T-helper 2 cell treated with Interferon-gamma antibody and Interleukin-4, amounts not matched to agents 100 ng/mL and 5 ng/mL, for 36 hours (primary cell): ENCODE results near the gene GPR108. TPM values are rescaled to one million over a fixed set of nuclear protein-coding genes. Genes with fewer than 3 reads are reported as not detected.
"Not testable (repeated sequence)": the region's sequence is repeated elsewhere in the genome, so short reads cannot be mapped to it uniquely, and the experiment has no call there.

Experiments
- intact Hi-C: fragments of 100-400 bp; cut with micrococcal nuclease; formaldehyde crosslinking; loops from one replicate; pipeline ENCODE4 v1.15.1; 2023
- total RNA-seq: library from RNA; stranded (reverse); gene quantifications from 2 replicates; pipeline ENCODE4 v1.2.3, GENCODE V29; 2022

Gene GPR108
- total RNA-seq, 1 donor from 2014 or later = 72.4 TPM

- intact Hi-C loops = not testable (repeated sequence)
These were observed 24.9 kb upstream of the GPR108 start for GRCh38 chr19:6762253-6762797.

- intact Hi-C loops = no loop called here
These were observed 23.8 kb upstream of the GPR108 start for GRCh38 chr19:6761053-6761676.

GRCh38 chr19:6760606-6761005, 23.2 kb upstream of the GPR108 start:
- intact Hi-C loops = no loop called here

- intact Hi-C loops = loop anchor here (5.0 kb wide), 1 partner anchor 47 kb away; no protein-coding TSS in a partner anchor
These were observed 17.5 kb upstream of the GPR108 start for GRCh38 chr19:6754653-6755463.

GRCh38 chr19:6754136-6754535, 16.8 kb upstream of the GPR108 start:
- intact Hi-C loops = loop anchor here (5.0 kb wide), 1 partner anchor 48 kb away; no protein-coding TSS in a partner anchor

- intact Hi-C loops = loop anchor here (1.0 to 5.0 kb wide), 5 partner anchors 13 to 110 kb away; partner anchors contain the start of genes GPR108, SH2D3A and VAV1
These were observed 16.0 kb upstream of the GPR108 start for GRCh38 chr19:6753178-6754031.

- intact Hi-C loops = loop anchor here (1.0 to 5.0 kb wide), 5 partner anchors 14 to 111 kb away; partner anchors contain the start of genes GPR108, SH2D3A and VAV1
These were observed 15.1 kb upstream of the GPR108 start for GRCh38 chr19:6752256-6753177.

GRCh38 chr19:6751189-6751588, 13.8 kb upstream of the GPR108 start:
- intact Hi-C loops = loop anchor here (5.0 kb wide), 1 partner anchor 51 kb away; no protein-coding TSS in a partner anchor

GRCh38 chr19:6750062-6750461, 12.7 kb upstream of the GPR108 start:
- intact Hi-C loops = loop anchor here (5.0 kb wide), 1 partner anchor 52 kb away; no protein-coding TSS in a partner anchor

GRCh38 chr19:6748543-6748942, 11.2 kb upstream of the GPR108 start:
- intact Hi-C loops = not testable (repeated sequence)

GRCh38 chr19:6745965-6746364, 8.6 kb upstream of the GPR108 start:
- intact Hi-C loops = no loop called here

GRCh38 chr19:6744381-6745301, 7.3 kb upstream of the GPR108 start:
- intact Hi-C loops = no loop called here

- intact Hi-C loops = no loop called here
These were observed 6.5 kb upstream of the GPR108 start for GRCh38 chr19:6743714-6744380.

- intact Hi-C loops = no loop called here
These were observed 5.7 kb upstream of the GPR108 start for GRCh38 chr19:6743066-6743465.

GRCh38 chr19:6740589-6741343, 3.4 kb upstream of the GPR108 start:
- intact Hi-C loops = no loop called here

GRCh38 chr19:6739883-6740588, 2.7 kb upstream of the GPR108 start:
- intact Hi-C loops = loop anchor here (1.0 to 5.0 kb wide), 3 partner anchors 27 to 208 kb away; partner anchors contain the start of genes SH2D3A and TNFSF9
